ENCODE results near the gene GNS. TPM values are rescaled to one million over a fixed set of nuclear protein-coding genes. Genes with fewer than 3 reads are reported as not detected.

The GNS gene
- total and polyA plus RNA-seq, 2 of the 13 experiments (the other 11 are each of a cell fraction or from before 2014, with no cell fraction given), result 49.8 to 51.0 TPM

DNA sequence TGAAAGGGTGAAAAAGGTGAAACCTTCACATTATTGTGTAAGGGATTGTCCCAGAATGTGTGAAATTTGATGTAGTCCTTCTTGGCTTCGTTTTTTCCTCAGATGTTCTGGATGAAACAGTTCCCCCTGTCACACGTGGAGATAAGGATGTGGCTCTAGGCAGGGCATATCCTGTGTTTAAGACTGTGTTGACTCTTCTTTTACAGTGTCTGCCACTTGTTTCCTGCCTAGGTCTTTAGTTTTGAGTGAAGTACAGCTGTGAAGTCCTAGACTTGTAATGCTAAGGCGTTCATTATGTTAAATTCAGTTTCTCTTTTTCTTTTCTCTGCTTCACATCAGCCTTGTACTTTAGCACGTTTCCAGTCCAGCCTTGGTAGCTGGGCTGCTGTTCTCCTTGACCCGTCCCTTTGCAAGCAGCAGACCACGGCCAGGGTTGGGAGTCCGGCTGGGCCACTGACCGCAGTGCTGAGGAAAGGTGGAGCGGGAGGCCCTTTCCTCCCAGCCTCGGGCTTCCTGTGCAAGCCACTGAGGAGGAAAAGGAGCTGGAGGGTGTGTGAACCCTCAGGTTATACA lies 89.8 kb downstream of the GNS start (continued):
- TF ChIP-seq, protein P1, sequence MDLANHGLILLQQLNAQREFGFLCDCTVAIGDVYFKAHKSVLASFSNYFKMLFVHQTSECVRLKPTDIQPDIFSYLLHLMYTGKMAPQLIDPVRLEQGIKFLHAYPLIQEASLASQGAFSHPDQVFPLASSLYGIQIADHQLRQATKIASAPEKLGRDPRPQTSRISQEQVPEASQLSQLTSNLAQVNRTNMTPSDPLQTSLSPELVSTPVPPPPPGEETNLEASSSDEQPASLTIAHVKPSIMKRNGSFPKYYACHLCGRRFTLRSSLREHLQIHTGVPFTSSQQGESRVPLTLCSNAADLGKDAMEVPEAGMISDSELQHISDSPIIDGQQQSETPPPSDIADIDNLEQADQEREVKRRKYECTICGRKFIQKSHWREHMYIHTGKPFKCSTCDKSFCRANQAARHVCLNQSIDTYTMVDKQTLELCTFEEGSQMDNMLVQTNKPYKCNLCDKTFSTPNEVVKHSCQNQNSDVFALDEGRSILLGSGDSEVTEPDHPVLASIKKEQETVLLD (CRISPR knock-in tag; IDR thresholded peaks at IDR 0.05; ENCODE audit: low read depth), result no peak
- TF ChIP-seq SNAPC2 (CRISPR knock-in tag; IDR thresholded peaks at IDR 0.05) (peak; percentile 67; the same call in 1 of the 2 replicates), KDM3A (CRISPR knock-in tag; IDR thresholded peaks at IDR 0.05; ENCODE audit: low read depth) (no peak), GFI1 (CRISPR knock-in tag; IDR thresholded peaks at IDR 0.05; ENCODE audit: borderline replicate concordance) (peak; percentile 42; the same call in 1 of the 2 replicates), FLYWCH1 (CRISPR knock-in tag; IDR thresholded peaks at IDR 0.05) (no peak), ZNF121 (CRISPR knock-in tag; IDR thresholded peaks at IDR 0.05) (0 out of 2 replicates have a peak, but pooled peaks have one; percentile 18), ZNF569 (CRISPR knock-in tag; IDR thresholded peaks at IDR 0.05; ENCODE audit: borderline replicate concordance) (no peak), CBX5 (CRISPR knock-in tag; IDR thresholded peaks at IDR 0.05; ENCODE audit: borderline replicate concordance) (0 out of 2 replicates have a peak, but pooled peaks have one; percentile 26), FOXA3 (CRISPR knock-in tag; IDR thresholded peaks at IDR 0.05) (peak; percentile 45), ZNF556 (CRISPR knock-in tag; IDR thresholded peaks at IDR 0.05; ENCODE audit: borderline replicate concordance) (0 out of 2 replicates have a peak, but pooled peaks have one; percentile 62), HNRNPK (IDR thresholded peaks at IDR 0.05; ENCODE audit: low read depth, low read length, poor library complexity, severe bottlenecking) (no peak)
- TF ChIP-seq, protein P2, sequence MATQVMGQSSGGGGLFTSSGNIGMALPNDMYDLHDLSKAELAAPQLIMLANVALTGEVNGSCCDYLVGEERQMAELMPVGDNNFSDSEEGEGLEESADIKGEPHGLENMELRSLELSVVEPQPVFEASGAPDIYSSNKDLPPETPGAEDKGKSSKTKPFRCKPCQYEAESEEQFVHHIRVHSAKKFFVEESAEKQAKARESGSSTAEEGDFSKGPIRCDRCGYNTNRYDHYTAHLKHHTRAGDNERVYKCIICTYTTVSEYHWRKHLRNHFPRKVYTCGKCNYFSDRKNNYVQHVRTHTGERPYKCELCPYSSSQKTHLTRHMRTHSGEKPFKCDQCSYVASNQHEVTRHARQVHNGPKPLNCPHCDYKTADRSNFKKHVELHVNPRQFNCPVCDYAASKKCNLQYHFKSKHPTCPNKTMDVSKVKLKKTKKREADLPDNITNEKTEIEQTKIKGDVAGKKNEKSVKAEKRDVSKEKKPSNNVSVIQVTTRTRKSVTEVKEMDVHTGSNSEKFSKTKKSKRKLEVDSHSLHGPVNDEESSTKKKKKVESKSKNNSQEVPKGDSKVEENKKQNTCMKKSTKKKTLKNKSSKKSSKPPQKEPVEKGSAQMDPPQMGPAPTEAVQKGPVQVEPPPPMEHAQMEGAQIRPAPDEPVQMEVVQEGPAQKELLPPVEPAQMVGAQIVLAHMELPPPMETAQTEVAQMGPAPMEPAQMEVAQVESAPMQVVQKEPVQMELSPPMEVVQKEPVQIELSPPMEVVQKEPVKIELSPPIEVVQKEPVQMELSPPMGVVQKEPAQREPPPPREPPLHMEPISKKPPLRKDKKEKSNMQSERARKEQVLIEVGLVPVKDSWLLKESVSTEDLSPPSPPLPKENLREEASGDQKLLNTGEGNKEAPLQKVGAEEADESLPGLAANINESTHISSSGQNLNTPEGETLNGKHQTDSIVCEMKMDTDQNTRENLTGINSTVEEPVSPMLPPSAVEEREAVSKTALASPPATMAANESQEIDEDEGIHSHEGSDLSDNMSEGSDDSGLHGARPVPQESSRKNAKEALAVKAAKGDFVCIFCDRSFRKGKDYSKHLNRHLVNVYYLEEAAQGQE (IDR thresholded peaks at IDR 0.05; ENCODE audit: borderline replicate concordance in 1 of 2, low read depth in 1 of 2, low read length in 2 of 2), result 0 out of 4 replicates have a peak, but pooled peaks of 1 of the 2 experiments have one; percentile 39
- TF ChIP-seq, protein P3, sequence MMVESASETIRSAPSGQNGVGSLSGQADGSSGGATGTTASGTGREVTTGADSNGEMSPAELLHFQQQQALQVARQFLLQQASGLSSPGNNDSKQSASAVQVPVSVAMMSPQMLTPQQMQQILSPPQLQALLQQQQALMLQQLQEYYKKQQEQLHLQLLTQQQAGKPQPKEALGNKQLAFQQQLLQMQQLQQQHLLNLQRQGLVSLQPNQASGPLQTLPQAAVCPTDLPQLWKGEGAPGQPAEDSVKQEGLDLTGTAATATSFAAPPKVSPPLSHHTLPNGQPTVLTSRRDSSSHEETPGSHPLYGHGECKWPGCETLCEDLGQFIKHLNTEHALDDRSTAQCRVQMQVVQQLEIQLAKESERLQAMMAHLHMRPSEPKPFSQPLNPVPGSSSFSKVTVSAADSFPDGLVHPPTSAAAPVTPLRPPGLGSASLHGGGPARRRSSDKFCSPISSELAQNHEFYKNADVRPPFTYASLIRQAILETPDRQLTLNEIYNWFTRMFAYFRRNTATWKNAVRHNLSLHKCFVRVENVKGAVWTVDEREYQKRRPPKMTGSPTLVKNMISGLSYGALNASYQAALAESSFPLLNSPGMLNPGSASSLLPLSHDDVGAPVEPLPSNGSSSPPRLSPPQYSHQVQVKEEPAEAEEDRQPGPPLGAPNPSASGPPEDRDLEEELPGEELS (CRISPR knock-in tag; IDR thresholded peaks at IDR 0.05), result peak; percentile 28; the same call in 1 of the 2 replicates
- TF ChIP-seq, protein P4, sequence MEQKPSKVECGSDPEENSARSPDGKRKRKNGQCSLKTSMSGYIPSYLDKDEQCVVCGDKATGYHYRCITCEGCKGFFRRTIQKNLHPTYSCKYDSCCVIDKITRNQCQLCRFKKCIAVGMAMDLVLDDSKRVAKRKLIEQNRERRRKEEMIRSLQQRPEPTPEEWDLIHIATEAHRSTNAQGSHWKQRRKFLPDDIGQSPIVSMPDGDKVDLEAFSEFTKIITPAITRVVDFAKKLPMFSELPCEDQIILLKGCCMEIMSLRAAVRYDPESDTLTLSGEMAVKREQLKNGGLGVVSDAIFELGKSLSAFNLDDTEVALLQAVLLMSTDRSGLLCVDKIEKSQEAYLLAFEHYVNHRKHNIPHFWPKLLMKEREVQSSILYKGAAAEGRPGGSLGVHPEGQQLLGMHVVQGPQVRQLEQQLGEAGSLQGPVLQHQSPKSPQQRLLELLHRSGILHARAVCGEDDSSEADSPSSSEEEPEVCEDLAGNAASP (CRISPR knock-in tag; IDR thresholded peaks at IDR 0.05; ENCODE audit: borderline replicate concordance), result peak; percentile 10; the same call in 1 of the 2 replicates
- TF ChIP-seq, protein P5, sequence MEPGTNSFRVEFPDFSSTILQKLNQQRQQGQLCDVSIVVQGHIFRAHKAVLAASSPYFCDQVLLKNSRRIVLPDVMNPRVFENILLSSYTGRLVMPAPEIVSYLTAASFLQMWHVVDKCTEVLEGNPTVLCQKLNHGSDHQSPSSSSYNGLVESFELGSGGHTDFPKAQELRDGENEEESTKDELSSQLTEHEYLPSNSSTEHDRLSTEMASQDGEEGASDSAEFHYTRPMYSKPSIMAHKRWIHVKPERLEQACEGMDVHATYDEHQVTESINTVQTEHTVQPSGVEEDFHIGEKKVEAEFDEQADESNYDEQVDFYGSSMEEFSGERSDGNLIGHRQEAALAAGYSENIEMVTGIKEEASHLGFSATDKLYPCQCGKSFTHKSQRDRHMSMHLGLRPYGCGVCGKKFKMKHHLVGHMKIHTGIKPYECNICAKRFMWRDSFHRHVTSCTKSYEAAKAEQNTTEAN (CRISPR knock-in tag; conservative IDR thresholded peaks at IDR 0.05), result 0 out of 2 replicates have a peak, but pooled peaks have one; percentile 59
- TF ChIP-seq, protein P6, sequence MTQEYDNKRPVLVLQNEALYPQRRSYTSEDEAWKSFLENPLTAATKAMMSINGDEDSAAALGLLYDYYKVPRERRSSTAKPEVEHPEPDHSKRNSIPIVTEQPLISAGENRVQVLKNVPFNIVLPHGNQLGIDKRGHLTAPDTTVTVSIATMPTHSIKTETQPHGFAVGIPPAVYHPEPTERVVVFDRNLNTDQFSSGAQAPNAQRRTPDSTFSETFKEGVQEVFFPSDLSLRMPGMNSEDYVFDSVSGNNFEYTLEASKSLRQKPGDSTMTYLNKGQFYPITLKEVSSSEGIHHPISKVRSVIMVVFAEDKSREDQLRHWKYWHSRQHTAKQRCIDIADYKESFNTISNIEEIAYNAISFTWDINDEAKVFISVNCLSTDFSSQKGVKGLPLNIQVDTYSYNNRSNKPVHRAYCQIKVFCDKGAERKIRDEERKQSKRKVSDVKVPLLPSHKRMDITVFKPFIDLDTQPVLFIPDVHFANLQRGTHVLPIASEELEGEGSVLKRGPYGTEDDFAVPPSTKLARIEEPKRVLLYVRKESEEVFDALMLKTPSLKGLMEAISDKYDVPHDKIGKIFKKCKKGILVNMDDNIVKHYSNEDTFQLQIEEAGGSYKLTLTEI (CRISPR knock-in tag; conservative IDR thresholded peaks at IDR 0.05), result no peak

Measured in HepG2 (cell line).